ENCODE results near the gene RNF146.
A peak's percentile ranks its signal among the peaks of the same experiment; 100 is the strongest.

RNF146 gene

DNA sequence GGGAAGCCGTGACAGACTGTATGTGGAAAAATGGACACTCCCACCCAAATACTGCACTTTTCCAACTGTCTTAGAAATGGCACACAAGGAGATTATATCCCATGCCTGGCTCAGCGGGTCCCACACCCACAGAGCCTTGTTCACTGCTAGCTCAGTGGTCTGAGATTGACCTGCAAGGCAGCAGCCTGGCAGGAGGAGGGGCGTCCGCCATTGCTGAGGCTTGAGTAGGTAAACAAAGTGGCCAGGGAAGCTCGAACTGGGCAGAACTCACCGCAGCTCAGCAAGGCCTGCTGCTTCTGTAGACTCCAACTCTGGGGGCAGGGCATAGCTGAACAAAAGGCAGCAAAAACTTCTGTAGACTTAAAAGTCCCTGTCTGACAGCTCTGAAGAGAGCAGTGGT is 11.4 kb upstream of the RNF146 start:
- Histone ChIP-seq H3K27me3 (ENCODE audit: control insufficient read depth in 5 of 5, insufficient read depth in 4 of 5, low read length in 5 of 5) (no peaks in the 10 kb centered on the region), H3K4me3 (ENCODE audit: low read depth in 1 of 5, low read length in 5 of 5) (no peak overlapping the region), H3K9me3 (ENCODE audit: control insufficient read depth in 5 of 5, low read length in 5 of 5) (no peaks in the 10 kb centered on the region), H3K9ac (ENCODE audit: low read length in 5 of 5) (no peak overlapping the region), H3K4me1 (ENCODE audit: control insufficient read depth in 5 of 5, insufficient read depth in 5 of 5, low read length in 5 of 5) (no peaks in the 10 kb centered on the region), H3K36me3 (ENCODE audit: control insufficient read depth in 5 of 5, insufficient read depth in 5 of 5, low read length in 5 of 5) (no peaks in the 10 kb centered on the region), H3K27ac (ENCODE audit: low read depth, low read length) (no peak overlapping the region)

DNA sequence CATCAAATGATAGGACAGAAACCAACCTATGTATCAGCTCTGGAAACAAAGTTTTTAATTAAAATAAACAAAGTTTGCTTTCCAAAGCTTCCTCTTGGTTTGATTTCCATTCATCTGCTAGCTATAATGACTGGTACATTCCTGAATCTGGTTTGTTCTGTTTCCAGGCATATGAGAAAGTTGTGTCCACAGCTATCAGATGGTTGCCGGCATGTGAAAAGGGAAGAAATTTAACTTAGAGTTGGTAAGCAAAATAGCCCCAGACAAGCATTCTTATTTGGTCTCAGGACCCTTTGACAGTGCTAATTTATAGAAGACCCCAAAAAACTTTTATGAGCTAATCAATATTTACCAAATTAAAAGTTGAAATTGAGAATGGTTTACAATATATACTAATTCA is 3.8 kb upstream of the RNF146 start:
- Histone ChIP-seq H3K9me3 (ENCODE audit: control insufficient read depth in 5 of 5, low read length in 5 of 5) (no peaks in the 10 kb centered on the region), H3K27me3 (ENCODE audit: control insufficient read depth in 5 of 5, insufficient read depth in 4 of 5, low read length in 5 of 5) (no peaks in the 10 kb centered on the region), H3K4me3 (ENCODE audit: low read depth in 1 of 5, low read length in 5 of 5) (no peak overlapping the region), H3K4me1 (ENCODE audit: control insufficient read depth in 5 of 5, insufficient read depth in 5 of 5, low read length in 5 of 5) (peaks cover 0 to 10% (median 5%) of the 10 kb centered on the region in 5 donors), H3K27ac (ENCODE audit: low read depth, low read length) (no peak overlapping the region), H3K36me3 (ENCODE audit: control insufficient read depth in 5 of 5, insufficient read depth in 5 of 5, low read length in 5 of 5) (no peaks in the 10 kb centered on the region), H3K9ac (ENCODE audit: low read length in 5 of 5) (no peak overlapping the region)

DNA sequence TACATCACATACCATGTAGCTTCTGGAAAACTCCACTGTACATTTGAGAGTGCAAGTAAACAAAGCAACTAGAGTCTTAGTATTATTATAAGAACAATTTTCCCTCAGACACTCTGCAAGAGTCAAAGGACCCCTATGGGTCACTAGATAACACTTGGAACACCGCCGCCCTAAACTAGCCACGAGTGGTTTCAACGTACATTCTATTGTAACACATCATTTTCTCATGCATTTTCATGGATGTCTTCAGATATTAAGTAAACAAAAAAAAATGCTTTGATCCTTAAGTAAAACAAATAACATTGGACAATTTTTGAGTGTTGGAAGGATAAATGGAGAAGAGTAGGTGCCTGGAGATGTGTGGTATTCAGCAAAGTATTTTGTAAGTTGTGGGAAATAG is 3.2 kb upstream of the RNF146 start:
- Histone ChIP-seq H3K27me3 (ENCODE audit: control insufficient read depth in 5 of 5, insufficient read depth in 4 of 5, low read length in 5 of 5) (no peaks in the 10 kb centered on the region), H3K4me3 (ENCODE audit: low read depth in 1 of 5, low read length in 5 of 5) (no peak overlapping the region), H3K9me3 (ENCODE audit: control insufficient read depth in 5 of 5, low read length in 5 of 5) (no peaks in the 10 kb centered on the region), H3K36me3 (ENCODE audit: control insufficient read depth in 5 of 5, insufficient read depth in 5 of 5, low read length in 5 of 5) (no peaks in the 10 kb centered on the region), H3K9ac (ENCODE audit: low read length in 5 of 5) (no peak overlapping the region), H3K4me1 (ENCODE audit: control insufficient read depth in 5 of 5, insufficient read depth in 5 of 5, low read length in 5 of 5) (peaks cover 0 to 16% (median 9%) of the 10 kb centered on the region in 5 donors), H3K27ac (ENCODE audit: low read depth, low read length) (no peak overlapping the region)

DNA sequence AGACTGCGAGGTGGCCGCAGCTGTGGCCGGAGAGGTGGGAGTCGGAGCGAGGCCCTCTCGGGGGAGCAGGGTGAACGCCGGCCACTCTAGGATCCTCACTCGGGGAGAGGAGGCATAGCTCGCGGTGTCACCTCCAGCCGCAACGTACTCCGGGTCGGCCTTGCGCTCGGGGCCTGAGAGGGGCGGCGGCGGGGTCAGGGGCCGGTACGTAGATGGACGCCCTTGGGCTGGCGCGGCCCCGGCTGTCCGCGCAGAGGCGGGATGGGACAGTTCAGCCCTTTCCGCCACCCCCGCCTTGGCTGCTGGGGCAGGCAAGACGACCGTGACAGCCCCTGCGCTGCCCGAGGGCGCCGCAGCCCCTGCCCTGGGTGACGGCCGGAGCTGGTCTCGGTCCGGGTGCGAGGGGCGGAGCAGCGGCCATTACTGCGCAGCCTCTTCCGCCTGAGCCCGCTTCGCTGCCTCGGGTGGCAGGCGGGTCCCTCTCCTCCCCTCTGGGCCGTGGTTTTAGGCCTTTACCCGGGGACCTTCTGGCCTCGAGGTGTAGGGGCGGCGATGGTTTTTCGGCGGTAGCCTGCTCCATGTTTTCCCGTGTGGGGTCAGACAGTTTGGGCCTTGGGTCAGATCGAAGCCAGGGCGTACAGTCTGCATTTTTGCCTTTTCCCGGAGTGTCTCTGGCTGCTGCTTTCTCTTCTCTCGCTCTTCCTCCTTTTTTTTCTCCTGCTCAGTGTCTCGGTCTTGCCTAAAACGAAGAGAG is 405 bp downstream of the RNF146 start:
- Histone ChIP-seq H3K27me3 (ENCODE audit: control insufficient read depth in 5 of 5, insufficient read depth in 4 of 5, low read length in 5 of 5) (no peaks in the 10 kb centered on the region), H3K27ac (ENCODE audit: low read depth, low read length) (peak overlapping the region; percentile 95), H3K9ac (ENCODE audit: low read length in 5 of 5) (peak overlapping the region; percentile 82 to 99 (median 99)), H3K4me1 (ENCODE audit: control insufficient read depth in 5 of 5, insufficient read depth in 5 of 5, low read length in 5 of 5) (peaks cover 0 to 29% (median 27%) of the 10 kb centered on the region in 5 donors), H3K9me3 (ENCODE audit: control insufficient read depth in 5 of 5, low read length in 5 of 5) (no peaks in the 10 kb centered on the region), H3K36me3 (ENCODE audit: control insufficient read depth in 5 of 5, insufficient read depth in 5 of 5, low read length in 5 of 5) (no peaks in the 10 kb centered on the region), H3K4me3 (ENCODE audit: low read depth in 1 of 5, low read length in 5 of 5) (peak overlapping the region; percentile 89 to 97 (median 95))

DNA sequence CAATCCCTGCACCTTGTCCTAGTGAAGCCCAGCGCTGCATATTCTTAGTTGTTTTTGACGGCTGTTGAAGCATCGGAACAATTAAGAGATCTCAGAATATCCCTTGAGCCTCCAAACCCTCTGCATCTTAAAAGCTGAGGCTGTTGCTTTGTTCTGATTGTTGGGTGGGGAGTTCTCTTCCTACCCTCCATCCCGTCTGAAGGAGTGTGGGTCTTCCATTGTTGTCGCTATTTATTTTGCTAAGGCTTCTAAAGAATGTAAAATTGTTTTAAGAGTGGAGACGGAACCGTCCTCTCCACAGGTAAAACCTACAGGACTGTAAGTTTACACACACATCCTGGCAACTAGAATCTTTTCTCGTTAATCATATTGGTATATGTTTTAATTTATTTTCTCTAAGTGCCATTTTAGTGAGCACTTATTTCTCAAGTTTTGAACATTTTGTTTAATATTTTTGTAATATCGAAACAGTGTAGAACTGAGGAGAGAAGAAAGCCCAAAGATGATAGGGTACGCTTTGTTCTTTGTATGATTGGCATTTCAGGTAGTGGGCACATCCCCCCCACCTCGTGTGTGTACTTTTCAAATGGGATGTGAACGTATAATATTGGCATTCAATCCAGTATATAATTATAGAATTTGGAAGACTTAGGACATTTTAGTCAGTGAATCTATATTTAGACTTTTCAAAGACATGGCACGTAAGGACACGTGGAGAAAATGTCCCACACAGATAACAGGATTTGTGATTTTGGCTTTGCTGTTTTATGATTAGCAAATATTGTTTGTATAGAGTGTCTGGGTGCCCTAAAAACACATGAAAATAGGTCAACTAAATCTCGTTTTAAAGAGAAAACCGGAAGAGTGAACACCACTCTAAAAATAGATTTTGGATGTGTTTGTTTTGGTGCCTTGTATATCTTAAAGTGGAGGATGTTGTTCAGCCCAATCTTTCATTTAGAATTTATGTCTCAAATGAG is 1.3 kb downstream of the RNF146 start:
- peaks cover 0 to 38% (median 32%) of the 10 kb centered on the region in 5 donors for H3K4me1 ChIP-seq (ENCODE audit: control insufficient read depth in 5 of 5, insufficient read depth in 5 of 5, low read length in 5 of 5)
- no peaks in the 10 kb centered on the region for H3K27me3 ChIP-seq (ENCODE audit: control insufficient read depth in 5 of 5, insufficient read depth in 4 of 5, low read length in 5 of 5)
- H3K9me3 ChIP-seq (ENCODE audit: control insufficient read depth in 5 of 5, low read length in 5 of 5), result no peaks in the 10 kb centered on the region
- H3K4me3 ChIP-seq (ENCODE audit: low read depth in 1 of 5, low read length in 5 of 5), result peak overlapping the region; percentile 89 to 97 (median 95)
- peak overlapping the region; percentile 82 to 99 (median 99) for H3K9ac ChIP-seq (ENCODE audit: low read length in 5 of 5)
- peak overlapping the region; percentile 95 for H3K27ac ChIP-seq (ENCODE audit: low read depth, low read length)
- no peaks in the 10 kb centered on the region for H3K36me3 ChIP-seq (ENCODE audit: control insufficient read depth in 5 of 5, insufficient read depth in 5 of 5, low read length in 5 of 5)

DNA sequence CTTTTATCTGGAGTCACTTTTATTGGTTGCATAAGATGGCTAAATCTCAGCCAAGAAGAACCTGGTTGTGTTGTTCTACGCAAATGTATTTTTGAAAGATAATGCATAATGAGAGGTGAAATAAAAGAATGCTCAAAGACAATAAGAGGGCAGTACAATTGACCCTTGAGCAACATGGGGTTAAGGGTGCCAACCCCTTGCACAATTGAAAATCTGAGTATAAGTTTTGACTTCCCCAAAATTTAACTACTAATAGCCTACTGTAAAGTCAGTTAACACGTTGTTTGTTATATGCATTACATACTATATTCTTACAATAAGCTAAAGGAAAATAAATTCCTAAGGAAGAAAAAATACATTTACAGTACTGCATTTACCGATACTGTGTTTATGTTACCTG is 5.9 kb downstream of the RNF146 start:
- no peaks in the 10 kb centered on the region for H3K9me3 ChIP-seq (ENCODE audit: control insufficient read depth in 5 of 5, low read length in 5 of 5)
- no peak overlapping the region for H3K9ac ChIP-seq (ENCODE audit: low read length in 5 of 5)
- H3K4me3 ChIP-seq (ENCODE audit: low read depth in 1 of 5, low read length in 5 of 5), result no peak overlapping the region
- H3K4me1 ChIP-seq (ENCODE audit: control insufficient read depth in 5 of 5, insufficient read depth in 5 of 5, low read length in 5 of 5), result peaks cover 0 to 36% (median 31%) of the 10 kb centered on the region in 5 donors
- no peaks in the 10 kb centered on the region for H3K36me3 ChIP-seq (ENCODE audit: control insufficient read depth in 5 of 5, insufficient read depth in 5 of 5, low read length in 5 of 5)
- H3K27ac ChIP-seq (ENCODE audit: low read depth, low read length), result no peak overlapping the region
- no peaks in the 10 kb centered on the region for H3K27me3 ChIP-seq (ENCODE audit: control insufficient read depth in 5 of 5, insufficient read depth in 4 of 5, low read length in 5 of 5)

DNA sequence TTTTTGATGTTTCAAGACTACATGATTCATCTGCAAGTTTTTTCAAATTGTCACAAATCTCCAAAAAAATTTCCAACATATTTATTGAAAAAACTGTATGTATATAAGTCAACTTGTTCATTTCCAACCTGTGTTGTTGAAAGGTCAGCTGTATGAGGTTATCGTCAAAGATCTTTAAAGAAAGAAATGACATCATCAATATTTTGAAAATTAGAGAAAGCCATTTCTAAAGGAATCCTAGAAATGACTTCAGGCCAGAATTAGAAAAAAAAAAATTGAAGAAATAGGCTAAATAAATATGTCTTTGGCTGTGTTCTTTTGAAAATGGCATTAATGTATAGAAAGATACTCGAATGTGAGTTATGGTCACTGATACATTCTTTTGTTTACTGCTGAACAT is 6.8 kb downstream of the RNF146 start:
- peaks cover 0 to 41% (median 31%) of the 10 kb centered on the region in 5 donors for H3K4me1 ChIP-seq (ENCODE audit: control insufficient read depth in 5 of 5, insufficient read depth in 5 of 5, low read length in 5 of 5)

DNA sequence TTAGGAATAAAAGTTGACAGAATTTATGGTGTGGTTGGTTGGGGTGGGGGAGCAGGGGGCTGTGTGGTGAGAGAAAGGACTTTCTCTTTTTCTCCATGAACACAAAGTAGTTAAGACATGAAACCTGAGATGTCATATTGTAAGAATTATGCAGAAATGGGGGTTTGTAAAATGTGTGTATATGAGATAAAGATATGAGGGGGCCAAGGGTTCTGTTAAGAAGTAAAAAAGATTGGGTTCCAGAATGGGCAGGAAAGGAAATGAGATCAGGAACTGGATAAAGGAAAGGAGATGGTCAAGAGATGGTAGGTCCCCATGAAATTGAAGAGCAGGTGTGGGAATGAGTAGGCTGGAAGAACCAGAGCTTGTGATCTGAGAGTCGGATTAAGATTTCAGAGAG is 9.7 kb downstream of the RNF146 start:
- Histone ChIP-seq H3K4me1 (ENCODE audit: control insufficient read depth in 5 of 5, insufficient read depth in 5 of 5, low read length in 5 of 5) (peaks cover 0 to 26% (median 18%) of the 10 kb centered on the region in 5 donors), H3K27ac (ENCODE audit: low read depth, low read length) (no peak overlapping the region), H3K27me3 (ENCODE audit: control insufficient read depth in 5 of 5, insufficient read depth in 4 of 5, low read length in 5 of 5) (no peaks in the 10 kb centered on the region)

More for the DNA sequence above, 6.8 kb downstream of the RNF146 start:
- H3K9ac ChIP-seq (ENCODE audit: low read length in 5 of 5), result no peak overlapping the region
- H3K27ac ChIP-seq (ENCODE audit: low read depth, low read length), result no peak overlapping the region
- H3K4me3 ChIP-seq (ENCODE audit: low read depth in 1 of 5, low read length in 5 of 5), result no peak overlapping the region
- H3K27me3 ChIP-seq (ENCODE audit: control insufficient read depth in 5 of 5, insufficient read depth in 4 of 5, low read length in 5 of 5), result no peaks in the 10 kb centered on the region
- H3K36me3 ChIP-seq (ENCODE audit: control insufficient read depth in 5 of 5, insufficient read depth in 5 of 5, low read length in 5 of 5), result no peaks in the 10 kb centered on the region
- H3K9me3 ChIP-seq (ENCODE audit: control insufficient read depth in 5 of 5, low read length in 5 of 5), result no peaks in the 10 kb centered on the region

DNA sequence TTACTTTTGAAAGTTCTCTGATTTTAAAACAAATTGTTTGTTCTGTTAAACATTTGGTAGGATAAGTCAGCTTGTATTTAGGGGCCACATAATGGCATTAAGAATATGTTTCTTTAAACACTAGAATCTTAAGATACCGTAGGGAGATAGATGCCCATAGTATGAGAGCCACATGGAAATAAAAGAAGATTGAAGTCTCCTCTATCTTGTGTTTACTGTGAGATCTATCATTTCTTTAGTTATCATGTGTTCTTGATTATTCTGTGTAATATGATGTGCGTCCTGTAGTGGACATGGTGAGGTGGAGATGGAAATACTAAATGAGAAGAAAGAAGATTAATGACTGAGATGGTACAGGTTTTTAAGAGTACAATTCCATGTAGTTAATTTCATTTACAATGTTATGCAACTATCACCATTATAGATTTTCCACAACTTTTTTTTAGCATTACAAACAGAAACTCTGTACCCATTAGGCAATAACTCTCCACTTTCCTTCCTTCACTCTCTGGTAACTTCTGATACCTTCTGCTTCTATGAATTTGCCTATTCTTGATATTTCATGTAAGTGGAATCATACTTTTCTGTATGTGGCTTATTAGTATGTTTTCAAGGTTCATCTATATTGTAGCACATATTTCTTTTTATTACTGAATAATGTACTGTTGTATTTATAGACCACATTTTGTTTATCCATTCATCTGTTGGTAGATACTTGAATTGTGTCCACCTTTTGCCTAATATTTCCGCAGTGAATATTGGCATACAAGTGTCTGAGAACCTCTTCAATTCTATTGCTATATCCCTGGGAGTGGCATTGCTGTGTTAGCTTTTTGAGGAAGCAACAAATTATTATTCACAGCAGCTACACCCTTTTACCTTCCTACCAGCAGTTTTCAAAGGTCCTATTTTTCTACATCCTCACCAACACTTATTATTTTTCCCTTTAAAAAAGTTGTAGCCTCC is 11.5 kb downstream of the RNF146 start:
- peaks cover 9 to 22% (median 18%) of the 10 kb centered on the region in 5 donors for H3K36me3 ChIP-seq (ENCODE audit: control insufficient read depth in 5 of 5, insufficient read depth in 5 of 5, low read length in 5 of 5)
- H3K27ac ChIP-seq (ENCODE audit: low read depth, low read length), result no peak overlapping the region
- H3K9me3 ChIP-seq (ENCODE audit: control insufficient read depth in 5 of 5, low read length in 5 of 5), result no peaks in the 10 kb centered on the region
- no peaks in the 10 kb centered on the region for H3K27me3 ChIP-seq (ENCODE audit: control insufficient read depth in 5 of 5, insufficient read depth in 4 of 5, low read length in 5 of 5)
- H3K4me1 ChIP-seq (ENCODE audit: control insufficient read depth in 5 of 5, insufficient read depth in 5 of 5, low read length in 5 of 5), result peaks cover 0 to 12% (median 8%) of the 10 kb centered on the region in 5 donors
- H3K9ac ChIP-seq (ENCODE audit: low read length in 5 of 5), result no peak overlapping the region
- H3K4me3 ChIP-seq (ENCODE audit: low read depth in 1 of 5, low read length in 5 of 5), result no peak overlapping the region

More for the DNA sequence above, 9.7 kb downstream of the RNF146 start:
- Histone ChIP-seq H3K9me3 (ENCODE audit: control insufficient read depth in 5 of 5, low read length in 5 of 5) (no peaks in the 10 kb centered on the region), H3K36me3 (ENCODE audit: control insufficient read depth in 5 of 5, insufficient read depth in 5 of 5, low read length in 5 of 5) (peaks cover 0 to 6% (median 3%) of the 10 kb centered on the region in 5 donors), H3K9ac (ENCODE audit: low read length in 5 of 5) (no peak overlapping the region), H3K4me3 (ENCODE audit: low read depth in 1 of 5, low read length in 5 of 5) (no peak overlapping the region)

Data from subcutaneous abdominal adipose tissue (tissue), 5 donors.